ENCODE data around the gene CLRN3. TPM values are rescaled to one million over a fixed set of nuclear protein-coding genes. Genes with fewer than 3 reads are reported as not detected.

The CLRN3 gene
- total RNA-seq, 4 donors from 2014 or later, result not detected

- no peak for TF ChIP-seq CTCF (IDR thresholded peaks at IDR 0.05)
- DNase-seq (ENCODE audit: low spot score), result no peak
- ATAC-seq (ENCODE audit: low FRiP score), result no peak
Observed at GRCh38 chr10:127854769-127855590, 37.8 kb downstream of the CLRN3 start.

GRCh38 chr10:127853868-127854768, 38.6 kb downstream of the CLRN3 start:
- peak in 1 of 3 donors; percentile 68 for TF ChIP-seq CTCF (IDR thresholded peaks at IDR 0.05)
- ATAC-seq (ENCODE audit: low FRiP score), result peak; percentile 83
- no peak for DNase-seq (ENCODE audit: low spot score)

GRCh38 chr10:127852456-127852855, 40.3 kb downstream of the CLRN3 start:
- TF ChIP-seq CTCF (IDR thresholded peaks at IDR 0.05), result no peak
- no peak for DNase-seq (ENCODE audit: low spot score)
- no peak for ATAC-seq (ENCODE audit: low FRiP score)

- no peak for TF ChIP-seq CTCF (IDR thresholded peaks at IDR 0.05)
- DNase-seq (ENCODE audit: low spot score) (no peak), ATAC-seq (ENCODE audit: low FRiP score) (no peak)
Observed at GRCh38 chr10:127851661-127852194, 41.0 kb downstream of the CLRN3 start.

- TF ChIP-seq CTCF (IDR thresholded peaks at IDR 0.05), result no peak
- no peak for ATAC-seq (ENCODE audit: low FRiP score)
- DNase-seq (ENCODE audit: low spot score), result no peak
Observed at GRCh38 chr10:127850944-127851343, 41.8 kb downstream of the CLRN3 start.

- no peak for TF ChIP-seq CTCF (IDR thresholded peaks at IDR 0.05)
- DNase-seq (ENCODE audit: low spot score) (no peak), ATAC-seq (ENCODE audit: low FRiP score) (no peak)
Observed at GRCh38 chr10:127849921-127850320, 42.8 kb downstream of the CLRN3 start.
